ENCODE results near the gene ATP1B2.

ATP1B2 gene

GRCh38 chr17:7697828-7698588 lies 47.3 kb downstream of the ATP1B2 start:
- H3K27me3 ChIP-seq (ENCODE audit: control insufficient read depth, insufficient read depth, low read length), result peaks cover 4% of the 10 kb centered on the region
- no peak overlapping the region for H3K9ac ChIP-seq (ENCODE audit: low read length)
- no peaks in the 10 kb centered on the region for H3K4me1 ChIP-seq (ENCODE audit: control insufficient read depth, insufficient read depth, low read length)
- H3K27ac ChIP-seq (ENCODE audit: low read depth, low read length), result no peak overlapping the region
- H3K4me3 ChIP-seq (ENCODE audit: low read length), result no peak overlapping the region
- peaks cover 4% of the 10 kb centered on the region for H3K36me3 ChIP-seq (ENCODE audit: control insufficient read depth, insufficient read depth, low read length)

GRCh38 chr17:7700510-7700909 lies 49.8 kb downstream of the ATP1B2 start:
- no peak overlapping the region for H3K9ac ChIP-seq (ENCODE audit: low read length)
- peaks cover 4% of the 10 kb centered on the region for H3K36me3 ChIP-seq (ENCODE audit: control insufficient read depth, insufficient read depth, low read length)
- no peak overlapping the region for H3K27ac ChIP-seq (ENCODE audit: low read depth, low read length)
- H3K4me1 ChIP-seq (ENCODE audit: control insufficient read depth, insufficient read depth, low read length), result peaks cover 4% of the 10 kb centered on the region
- peaks cover 17% of the 10 kb centered on the region for H3K27me3 ChIP-seq (ENCODE audit: control insufficient read depth, insufficient read depth, low read length)
- H3K4me3 ChIP-seq (ENCODE audit: low read length), result no peak overlapping the region

- H3K36me3 ChIP-seq (ENCODE audit: control insufficient read depth, insufficient read depth, low read length), result peaks cover 4% of the 10 kb centered on the region
- H3K9ac ChIP-seq (ENCODE audit: low read length), result no peak overlapping the region
- H3K4me3 ChIP-seq (ENCODE audit: low read length), result no peak overlapping the region
- H3K27me3 ChIP-seq (ENCODE audit: control insufficient read depth, insufficient read depth, low read length), result peaks cover 28% of the 10 kb centered on the region
- H3K27ac ChIP-seq (ENCODE audit: low read depth, low read length), result no peak overlapping the region
- peaks cover 4% of the 10 kb centered on the region for H3K4me1 ChIP-seq (ENCODE audit: control insufficient read depth, insufficient read depth, low read length)
These were observed 51.0 kb downstream of the ATP1B2 start for GRCh38 chr17:7701681-7702080.

- Histone ChIP-seq H3K36me3 (ENCODE audit: control insufficient read depth, insufficient read depth, low read length) (peaks cover 4% of the 10 kb centered on the region), H3K9ac (ENCODE audit: low read length) (no peak overlapping the region), H3K27ac (ENCODE audit: low read depth, low read length) (no peak overlapping the region), H3K4me1 (ENCODE audit: control insufficient read depth, insufficient read depth, low read length) (peaks cover 4% of the 10 kb centered on the region), H3K4me3 (ENCODE audit: low read length) (no peak overlapping the region), H3K27me3 (ENCODE audit: control insufficient read depth, insufficient read depth, low read length) (peaks cover 32% of the 10 kb centered on the region)
These were observed 52.0 kb downstream of the ATP1B2 start for GRCh38 chr17:7702776-7703175.

GRCh38 chr17:7703584-7704479 lies 53.1 kb downstream of the ATP1B2 start:
- Histone ChIP-seq H3K27me3 (ENCODE audit: control insufficient read depth, insufficient read depth, low read length) (peaks cover 32% of the 10 kb centered on the region), H3K36me3 (ENCODE audit: control insufficient read depth, insufficient read depth, low read length) (peaks cover 4% of the 10 kb centered on the region), H3K27ac (ENCODE audit: low read depth, low read length) (no peak overlapping the region), H3K4me1 (ENCODE audit: control insufficient read depth, insufficient read depth, low read length) (peaks cover 4% of the 10 kb centered on the region), H3K9ac (ENCODE audit: low read length) (no peak overlapping the region), H3K4me3 (ENCODE audit: low read length) (peak overlapping the region; percentile 9)

- Histone ChIP-seq H3K9ac (ENCODE audit: low read length) (no peak within 1 kb of the TSS), H3K36me3 (ENCODE audit: control insufficient read depth, insufficient read depth, low read length) (peaks cover 4% of the 10 kb centered on the region), H3K27me3 (ENCODE audit: control insufficient read depth, insufficient read depth, low read length) (peaks cover 32% of the 10 kb centered on the region), H3K4me3 (ENCODE audit: low read length) (peak within 1 kb of the TSS; percentile 9), H3K27ac (ENCODE audit: low read depth, low read length) (no peak within 1 kb of the TSS), H3K4me1 (ENCODE audit: control insufficient read depth, insufficient read depth, low read length) (peaks cover 4% of the 10 kb centered on the region)
These were observed 54.0 kb downstream of the ATP1B2 start, which contains the start of gene EFNB3 for GRCh38 chr17:7704601-7705268. TSS of gene EFNB3 (plus strand) at chr17:7705202. CDS start at chr17:7705599, 397 bp downstream.

GRCh38 chr17:7705269-7706255 lies 54.8 kb downstream of the ATP1B2 start:
- no peak overlapping the region for H3K27ac ChIP-seq (ENCODE audit: low read depth, low read length)
- H3K4me1 ChIP-seq (ENCODE audit: control insufficient read depth, insufficient read depth, low read length), result peaks cover 4% of the 10 kb centered on the region
- H3K36me3 ChIP-seq (ENCODE audit: control insufficient read depth, insufficient read depth, low read length), result peaks cover 3% of the 10 kb centered on the region
- H3K27me3 ChIP-seq (ENCODE audit: control insufficient read depth, insufficient read depth, low read length), result peaks cover 32% of the 10 kb centered on the region
- no peak overlapping the region for H3K4me3 ChIP-seq (ENCODE audit: low read length)
- H3K9ac ChIP-seq (ENCODE audit: low read length), result no peak overlapping the region

GRCh38 chr17:7706631-7707354 lies 56.1 kb downstream of the ATP1B2 start:
- Histone ChIP-seq H3K27ac (ENCODE audit: low read depth, low read length) (no peak overlapping the region), H3K9ac (ENCODE audit: low read length) (no peak overlapping the region), H3K27me3 (ENCODE audit: control insufficient read depth, insufficient read depth, low read length) (peaks cover 33% of the 10 kb centered on the region), H3K4me1 (ENCODE audit: control insufficient read depth, insufficient read depth, low read length) (peaks cover 4% of the 10 kb centered on the region), H3K36me3 (ENCODE audit: control insufficient read depth, insufficient read depth, low read length) (no peaks in the 10 kb centered on the region), H3K4me3 (ENCODE audit: low read length) (no peak overlapping the region)
